ENCODE results near the gene SDHA.
"Not testable (repeated sequence)": the region's sequence is repeated elsewhere in the genome, so short reads cannot be mapped to it uniquely, and the experiment has no call there.

SDHA gene

DNA sequence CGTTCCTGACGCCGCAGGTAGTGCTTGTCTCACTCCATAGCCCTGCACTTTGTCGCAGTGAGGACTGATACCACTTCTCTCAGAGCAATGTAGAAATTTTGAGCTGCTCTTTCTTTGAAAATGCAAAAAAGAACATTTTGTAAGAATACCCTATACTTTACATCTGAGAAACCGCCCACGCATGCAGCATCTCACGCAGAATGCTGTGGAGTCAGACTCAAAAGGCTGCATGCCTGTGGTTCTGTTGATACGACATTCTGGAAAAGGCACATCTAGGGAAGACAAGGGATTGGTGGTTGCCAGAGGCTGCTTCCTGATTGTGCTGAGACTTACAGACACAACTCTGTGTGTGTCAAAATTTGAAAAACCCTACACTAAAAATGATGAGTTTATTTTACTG lies 19.8 kb downstream of the SDHA start:
- not testable (repeated sequence) for H3K27me3 Mint-ChIP-seq (ENCODE audit: low read depth); H3K4me1 Mint-ChIP-seq (ENCODE audit: low read depth); H3K4me3 Mint-ChIP-seq; H3K27ac Mint-ChIP-seq
- Mint-ChIP-seq H3K9me3 (peaks cover 12% of the 10 kb centered on the region), H3K36me3 (ENCODE audit: low read depth) (peaks cover 63% of the 10 kb centered on the region)

DNA sequence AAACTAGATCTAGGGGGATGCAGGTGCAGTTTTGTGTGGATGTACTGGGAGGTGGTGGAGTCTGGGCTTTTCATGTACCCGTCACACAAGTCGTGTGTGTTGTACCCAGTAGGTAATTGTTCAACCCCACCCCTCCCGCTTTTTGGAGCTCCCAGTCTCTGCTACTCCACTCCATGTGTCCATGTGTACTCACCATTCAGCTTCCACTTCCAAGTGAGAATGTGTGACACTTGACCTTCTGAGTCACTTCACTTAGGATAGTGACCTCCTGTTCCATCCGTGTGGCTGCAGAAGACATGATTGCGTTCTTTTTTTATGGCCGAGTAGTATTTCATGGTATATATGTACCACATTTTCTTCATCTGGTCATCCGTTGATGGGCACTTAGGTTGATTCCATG lies 22.4 kb downstream of the SDHA start:
- H3K4me1 Mint-ChIP-seq (ENCODE audit: low read depth): peaks cover 21% of the 10 kb centered on the region
- not testable (repeated sequence) for H3K27ac Mint-ChIP-seq; H3K27me3 Mint-ChIP-seq (ENCODE audit: low read depth); H3K4me3 Mint-ChIP-seq
- H3K36me3 Mint-ChIP-seq (ENCODE audit: low read depth): peaks cover 58% of the 10 kb centered on the region
- peaks cover 12% of the 10 kb centered on the region for H3K9me3 Mint-ChIP-seq

DNA sequence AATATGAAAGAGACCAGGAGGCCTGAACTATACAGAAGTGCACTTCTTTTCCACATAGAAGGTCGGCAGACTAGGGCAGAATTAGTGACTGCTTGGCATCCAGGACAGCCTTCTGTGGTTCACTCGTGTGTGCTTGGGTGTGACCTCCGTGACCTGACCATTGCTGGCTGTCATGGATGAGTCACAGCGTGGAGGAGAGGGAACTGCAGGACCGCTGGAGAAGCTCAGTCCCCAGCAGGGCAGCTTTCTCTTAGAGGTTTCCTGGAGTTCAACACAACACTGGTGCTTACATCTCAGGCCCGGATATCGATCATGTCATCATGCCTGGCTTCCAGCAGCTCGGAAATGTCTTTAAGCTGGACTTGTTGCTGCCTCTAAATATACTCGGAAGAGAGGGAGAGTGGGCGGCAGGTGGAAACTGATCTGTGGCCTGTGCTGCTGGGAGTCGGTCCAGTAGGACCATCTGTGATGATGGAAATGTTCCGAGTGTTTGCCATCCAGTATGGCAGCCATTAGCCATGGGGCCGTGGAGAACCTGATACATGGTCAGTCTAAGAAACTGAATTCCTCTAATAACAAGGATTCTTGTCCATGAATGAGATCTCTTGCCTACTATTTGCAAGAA lies 23.0 kb downstream of the SDHA start:
- peaks cover 21% of the 10 kb centered on the region for H3K4me1 Mint-ChIP-seq (ENCODE audit: low read depth)
- not testable (repeated sequence) for H3K27ac Mint-ChIP-seq; H3K27me3 Mint-ChIP-seq (ENCODE audit: low read depth); H3K4me3 Mint-ChIP-seq
- H3K36me3 Mint-ChIP-seq (ENCODE audit: low read depth): peaks cover 57% of the 10 kb centered on the region
- H3K9me3 Mint-ChIP-seq: peaks cover 12% of the 10 kb centered on the region

DNA sequence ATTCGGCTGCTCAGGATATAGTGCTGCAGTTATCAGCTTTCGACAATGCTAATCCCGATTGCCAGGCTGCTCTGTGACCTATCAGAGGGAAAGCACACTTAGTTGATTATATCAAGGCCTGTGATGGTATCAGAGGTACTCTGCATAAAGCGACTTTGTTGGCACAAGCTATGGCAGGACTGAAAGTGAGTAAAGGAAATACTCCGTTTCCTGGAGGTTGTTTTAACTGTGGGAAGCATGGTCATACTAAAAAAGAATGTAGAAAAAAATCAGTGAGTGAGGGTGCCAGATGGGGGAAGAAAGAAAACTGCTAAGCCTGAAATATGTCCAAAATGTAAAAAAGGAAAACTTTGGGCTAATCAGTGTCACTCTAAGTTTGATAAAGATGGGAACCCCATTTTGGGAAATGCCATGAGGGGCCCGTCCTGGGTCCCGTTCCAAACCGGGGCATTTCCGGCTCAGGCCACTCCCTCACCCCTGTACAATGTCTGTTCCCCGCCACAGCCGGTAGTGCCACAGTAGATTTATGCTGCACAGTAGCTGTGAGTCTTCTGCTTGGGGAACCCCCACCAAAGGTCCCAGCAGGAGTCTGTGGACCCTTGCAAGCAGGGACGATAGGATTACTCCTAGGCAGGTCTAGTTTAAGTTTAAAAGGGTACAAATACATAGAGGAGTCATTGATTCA lies 25.7 kb downstream of the SDHA start:
- Mint-ChIP-seq H3K36me3 (ENCODE audit: low read depth) (peaks cover 67% of the 10 kb centered on the region), H3K9me3 (peaks cover 12% of the 10 kb centered on the region), H3K27ac (peak overlapping the region; percentile 71), H3K4me1 (ENCODE audit: low read depth) (peaks cover 21% of the 10 kb centered on the region), H3K4me3 (peak overlapping the region; percentile 22)
- H3K27me3 Mint-ChIP-seq (ENCODE audit: low read depth): not testable (repeated sequence)

DNA sequence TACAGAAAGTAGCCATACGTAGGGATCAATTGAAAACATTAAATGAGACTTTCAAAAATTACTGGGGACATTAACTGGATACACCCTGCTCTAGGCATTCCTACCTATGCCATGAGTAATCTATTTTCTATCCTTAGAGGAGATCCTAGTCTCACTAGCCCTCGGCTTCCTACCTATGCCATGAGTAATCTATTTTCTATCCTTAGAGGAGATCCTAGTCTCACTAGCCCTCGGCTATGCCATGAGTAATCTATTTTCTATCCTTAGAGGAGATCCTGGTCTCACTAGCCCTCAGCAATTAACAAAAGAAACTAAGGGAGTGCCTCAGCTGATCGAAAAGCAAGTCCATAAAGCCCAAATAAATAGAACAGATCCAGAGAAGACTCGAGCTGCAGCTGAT lies 27.6 kb downstream of the SDHA start:
- H3K27me3 Mint-ChIP-seq (ENCODE audit: low read depth); H3K27ac Mint-ChIP-seq; H3K4me3 Mint-ChIP-seq: not testable (repeated sequence)
- Mint-ChIP-seq H3K9me3 (peaks cover 11% of the 10 kb centered on the region), H3K36me3 (ENCODE audit: low read depth) (peaks cover 67% of the 10 kb centered on the region), H3K4me1 (ENCODE audit: low read depth) (peaks cover 21% of the 10 kb centered on the region)

DNA sequence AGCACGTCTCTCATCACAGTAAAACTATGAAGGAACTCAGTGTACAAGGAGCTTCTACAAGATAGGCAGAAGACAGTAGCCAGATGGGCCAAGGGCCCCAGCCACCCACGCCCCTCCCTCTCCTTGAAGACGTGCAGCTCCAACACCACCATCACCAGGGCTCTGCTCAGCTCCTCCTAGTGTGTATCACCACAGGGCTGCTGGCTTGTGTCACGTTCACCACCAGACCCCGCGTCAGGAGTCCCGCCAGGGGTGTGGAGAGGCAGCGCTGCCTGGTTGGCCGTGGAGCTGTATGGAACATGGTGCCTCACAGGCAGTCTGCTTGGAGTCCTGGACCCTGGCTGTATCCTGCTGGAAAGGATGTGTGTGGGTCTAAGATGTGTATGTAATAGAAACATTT lies 32.3 kb downstream of the SDHA start:
- H3K4me3 Mint-ChIP-seq; H3K9me3 Mint-ChIP-seq; H3K27me3 Mint-ChIP-seq (ENCODE audit: low read depth); H3K4me1 Mint-ChIP-seq (ENCODE audit: low read depth); H3K27ac Mint-ChIP-seq: not testable (repeated sequence)
- peaks cover 50% of the 10 kb centered on the region for H3K36me3 Mint-ChIP-seq (ENCODE audit: low read depth)

DNA sequence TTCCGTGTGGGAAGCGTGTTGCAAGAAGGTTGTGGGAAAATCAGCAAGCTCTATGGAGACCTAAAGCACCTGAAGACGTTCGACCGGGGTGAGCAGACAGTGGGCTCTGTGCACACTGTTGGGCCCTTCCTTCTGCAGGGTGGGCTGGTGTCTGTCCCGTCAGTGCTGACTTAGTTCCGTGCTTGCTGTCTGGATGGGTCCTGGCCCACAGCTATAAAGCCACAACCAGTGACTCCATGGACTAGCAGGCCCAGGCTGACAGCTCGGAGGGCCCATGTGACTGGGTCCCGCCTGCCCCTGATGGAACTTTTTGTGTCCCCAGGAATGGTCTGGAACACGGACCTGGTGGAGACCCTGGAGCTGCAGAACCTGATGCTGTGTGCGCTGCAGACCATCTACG lies 32.9 kb downstream of the SDHA start:
- H3K36me3 Mint-ChIP-seq (ENCODE audit: low read depth): peaks cover 52% of the 10 kb centered on the region
- not testable (repeated sequence) for H3K27me3 Mint-ChIP-seq (ENCODE audit: low read depth); H3K27ac Mint-ChIP-seq; H3K4me3 Mint-ChIP-seq; H3K4me1 Mint-ChIP-seq (ENCODE audit: low read depth); H3K9me3 Mint-ChIP-seq

DNA sequence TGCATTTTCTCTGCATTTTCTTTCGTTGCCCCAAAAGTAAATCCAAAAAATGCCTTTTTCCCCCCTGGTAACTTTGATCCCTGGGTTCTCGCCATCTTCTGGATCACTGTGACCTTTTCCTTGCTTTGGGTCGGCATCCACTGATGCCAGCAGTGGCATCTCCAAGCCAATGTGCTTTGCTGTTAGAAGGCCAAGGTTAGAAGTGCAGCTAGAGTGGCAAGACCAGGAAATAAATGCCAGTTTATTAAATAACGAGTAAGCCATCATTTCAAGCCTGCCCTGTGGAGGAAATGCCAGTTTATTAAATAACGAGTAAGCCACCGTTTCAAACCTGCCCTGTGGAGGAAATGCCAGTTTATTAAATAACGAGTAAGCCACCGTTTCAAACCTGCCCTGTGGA lies 33.4 kb downstream of the SDHA start:
- not testable (repeated sequence) for H3K27ac Mint-ChIP-seq; H3K4me3 Mint-ChIP-seq; H3K27me3 Mint-ChIP-seq (ENCODE audit: low read depth); H3K9me3 Mint-ChIP-seq; H3K4me1 Mint-ChIP-seq (ENCODE audit: low read depth)
- H3K36me3 Mint-ChIP-seq (ENCODE audit: low read depth): peaks cover 57% of the 10 kb centered on the region

DNA sequence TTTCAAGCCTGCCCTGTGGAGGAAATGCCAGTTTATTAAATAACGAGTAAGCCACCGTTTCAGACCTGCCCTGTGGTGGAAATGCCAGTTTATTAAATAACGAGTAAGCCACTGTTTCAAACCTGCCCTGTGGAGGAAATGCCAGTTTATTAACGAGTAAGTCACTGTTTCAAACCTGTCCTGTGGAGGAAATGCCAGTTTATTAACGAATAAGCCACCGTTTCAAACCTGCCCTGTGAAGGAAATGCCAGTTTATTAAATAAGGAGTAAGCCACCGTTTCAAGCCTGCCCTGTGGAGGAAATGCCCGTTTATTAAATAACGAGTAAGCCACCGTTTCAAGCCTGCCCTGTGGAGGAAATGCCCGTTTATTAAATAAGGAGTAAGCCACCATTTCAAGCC lies 33.9 kb downstream of the SDHA start:
- H3K4me3 Mint-ChIP-seq; H3K9me3 Mint-ChIP-seq; H3K4me1 Mint-ChIP-seq (ENCODE audit: low read depth); H3K27me3 Mint-ChIP-seq (ENCODE audit: low read depth); H3K27ac Mint-ChIP-seq: not testable (repeated sequence)
- peaks cover 56% of the 10 kb centered on the region for H3K36me3 Mint-ChIP-seq (ENCODE audit: low read depth)

DNA sequence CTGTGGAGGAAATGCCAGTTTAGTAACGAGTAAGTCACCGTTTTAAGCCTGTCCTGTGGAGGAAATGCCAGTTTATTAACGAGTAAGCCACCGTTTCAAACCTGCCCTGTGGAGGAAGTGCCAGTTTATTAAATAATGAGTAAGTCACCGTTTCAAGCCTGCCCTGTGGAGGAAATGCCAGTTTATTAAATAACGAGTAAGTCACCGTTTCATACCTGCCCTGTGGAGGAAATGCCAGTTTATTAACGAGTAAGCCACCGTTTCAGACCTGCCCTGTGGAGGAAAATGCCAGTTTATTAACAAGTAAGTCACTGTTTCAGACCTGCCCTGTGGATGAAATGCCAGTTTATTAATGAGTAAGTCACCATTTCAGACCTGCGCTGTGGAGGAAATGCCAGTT lies 34.4 kb downstream of the SDHA start:
- Mint-ChIP-seq H3K4me3 (no peak overlapping the region), H3K36me3 (ENCODE audit: low read depth) (peaks cover 56% of the 10 kb centered on the region), H3K27me3 (ENCODE audit: low read depth) (no peaks in the 10 kb centered on the region), H3K9me3 (no peaks in the 10 kb centered on the region), H3K27ac (no peak overlapping the region), H3K4me1 (ENCODE audit: low read depth) (no peaks in the 10 kb centered on the region)

DNA sequence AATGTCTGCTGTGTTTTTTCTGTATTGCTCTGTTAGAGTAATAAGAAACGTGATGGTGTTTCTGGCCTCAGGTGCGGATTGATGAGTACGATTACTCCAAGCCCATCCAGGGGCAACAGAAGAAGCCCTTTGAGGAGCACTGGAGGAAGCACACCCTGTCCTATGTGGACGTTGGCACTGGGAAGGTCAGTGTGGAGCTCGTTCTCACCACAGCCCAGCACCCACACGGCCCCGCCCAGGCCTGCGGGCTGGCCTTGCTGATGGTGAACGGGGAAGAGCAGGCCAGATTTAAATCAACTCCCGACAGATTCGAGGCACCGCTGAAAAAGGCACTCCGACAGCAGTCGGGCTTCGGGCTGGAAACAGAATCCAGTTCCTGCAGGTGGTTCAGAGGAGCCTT lies 36.2 kb downstream of the SDHA start:
- not testable (repeated sequence) for H3K9me3 Mint-ChIP-seq; H3K27me3 Mint-ChIP-seq (ENCODE audit: low read depth); H3K27ac Mint-ChIP-seq; H3K4me1 Mint-ChIP-seq (ENCODE audit: low read depth); H3K4me3 Mint-ChIP-seq
- H3K36me3 Mint-ChIP-seq (ENCODE audit: low read depth): peaks cover 52% of the 10 kb centered on the region

DNA sequence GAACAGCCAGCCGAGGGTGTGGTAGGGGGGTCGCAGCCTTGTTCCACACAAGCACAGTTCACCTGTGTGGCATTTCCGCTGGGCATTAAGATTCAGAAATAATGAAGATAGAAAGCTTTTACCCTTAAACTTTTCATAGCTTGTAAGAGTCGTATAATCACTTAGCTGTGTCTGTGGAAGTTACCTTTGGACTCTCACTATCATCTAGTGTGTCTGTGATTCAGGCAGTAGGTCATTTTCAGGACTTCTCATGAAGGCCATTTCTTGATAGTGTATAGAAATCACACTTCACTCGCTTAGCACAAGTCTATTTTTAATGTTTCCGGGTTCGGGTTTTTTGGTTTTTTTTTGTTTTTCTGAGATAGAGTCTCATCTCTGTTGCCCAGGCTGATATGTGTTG lies 37.0 kb downstream of the SDHA start:
- H3K27ac Mint-ChIP-seq; H3K4me1 Mint-ChIP-seq (ENCODE audit: low read depth); H3K4me3 Mint-ChIP-seq; H3K9me3 Mint-ChIP-seq; H3K27me3 Mint-ChIP-seq (ENCODE audit: low read depth): not testable (repeated sequence)
- H3K36me3 Mint-ChIP-seq (ENCODE audit: low read depth): peaks cover 46% of the 10 kb centered on the region

DNA sequence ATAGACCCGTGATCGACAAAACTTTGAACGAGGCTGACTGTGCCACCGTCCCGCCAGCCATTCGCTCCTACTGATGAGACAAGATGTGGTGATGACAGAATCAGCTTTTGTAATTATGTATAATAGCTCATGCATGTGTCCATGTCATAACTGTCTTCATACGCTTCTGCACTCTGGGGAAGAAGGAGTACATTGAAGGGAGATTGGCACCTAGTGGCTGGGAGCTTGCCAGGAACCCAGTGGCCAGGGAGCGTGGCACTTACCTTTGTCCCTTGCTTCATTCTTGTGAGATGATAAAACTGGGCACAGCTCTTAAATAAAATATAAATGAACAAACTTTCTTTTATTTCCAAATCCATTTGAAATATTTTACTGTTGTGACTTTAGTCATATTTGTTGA lies 38.2 kb downstream of the SDHA start:
- not testable (repeated sequence) for H3K9me3 Mint-ChIP-seq; H3K4me1 Mint-ChIP-seq (ENCODE audit: low read depth); H3K4me3 Mint-ChIP-seq; H3K27me3 Mint-ChIP-seq (ENCODE audit: low read depth)
- peaks cover 46% of the 10 kb centered on the region for H3K36me3 Mint-ChIP-seq (ENCODE audit: low read depth)
- H3K27ac Mint-ChIP-seq: peak overlapping the region; percentile 18

DNA sequence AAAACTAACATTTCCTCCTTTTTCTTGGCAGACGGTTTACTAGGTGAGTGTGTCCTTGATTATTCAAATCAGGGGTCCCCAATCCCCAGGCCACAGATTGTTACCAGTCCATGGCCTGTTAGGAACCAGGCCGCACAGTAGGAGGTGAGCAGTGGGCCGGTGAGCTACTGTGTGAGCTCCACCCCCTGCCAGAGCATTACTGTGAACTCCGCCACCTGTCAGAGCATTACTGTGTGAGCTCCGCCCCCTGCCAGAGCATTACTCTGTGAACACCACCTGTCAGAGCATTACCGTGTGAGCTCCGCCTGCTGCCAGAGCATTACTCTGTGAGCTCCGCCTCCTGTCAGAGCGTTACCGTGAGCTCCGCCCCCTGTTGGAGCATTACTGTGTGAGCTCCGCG lies 39.0 kb downstream of the SDHA start:
- Mint-ChIP-seq H3K4me3 (no peak overlapping the region), H3K27ac (no peak overlapping the region), H3K4me1 (ENCODE audit: low read depth) (no peaks in the 10 kb centered on the region), H3K36me3 (ENCODE audit: low read depth) (peaks cover 45% of the 10 kb centered on the region), H3K27me3 (ENCODE audit: low read depth) (no peaks in the 10 kb centered on the region), H3K9me3 (peaks cover 7% of the 10 kb centered on the region)

DNA sequence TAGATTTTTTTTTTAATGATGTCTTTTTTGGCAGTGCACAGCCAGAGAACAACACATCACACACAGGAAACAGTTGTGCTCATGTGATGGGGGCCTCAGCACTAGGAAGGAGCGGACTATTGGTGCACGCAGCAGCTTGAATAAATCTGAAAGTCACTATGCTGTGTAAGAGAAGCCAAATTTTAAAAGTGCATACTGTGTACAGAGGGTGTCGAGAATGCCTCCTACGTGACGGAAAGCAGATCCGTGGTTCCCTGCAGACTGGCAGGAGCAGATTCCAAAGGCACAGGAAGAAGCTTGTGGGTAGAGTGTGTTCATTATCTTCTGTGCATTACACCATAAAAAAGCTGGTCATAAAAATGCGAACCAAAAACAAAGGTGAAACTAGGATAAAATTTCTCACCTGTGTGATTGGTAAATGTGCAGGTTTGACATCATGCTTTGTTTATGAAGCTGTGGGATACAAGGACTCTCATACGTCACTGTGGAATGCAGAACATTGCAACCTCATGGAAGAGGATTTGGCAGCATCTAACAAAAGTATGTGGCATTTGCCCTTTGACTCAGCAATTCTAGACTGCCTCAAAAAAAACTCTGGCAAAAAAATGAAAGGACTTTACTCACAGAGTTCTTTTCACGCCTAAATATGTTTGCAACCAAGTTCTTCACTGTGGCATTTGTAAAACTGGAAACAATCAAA lies 45.3 kb downstream of the SDHA start:
- H3K36me3 Mint-ChIP-seq (ENCODE audit: low read depth): peaks cover 28% of the 10 kb centered on the region
- not testable (repeated sequence) for H3K27ac Mint-ChIP-seq

More for the DNA sequence above, 45.3 kb downstream of the SDHA start:
- not testable (repeated sequence) for H3K9me3 Mint-ChIP-seq; H3K4me3 Mint-ChIP-seq; H3K27me3 Mint-ChIP-seq (ENCODE audit: low read depth); H3K4me1 Mint-ChIP-seq (ENCODE audit: low read depth)

All from T-helper 1 cell treated with Interleukin-12 subunit alpha and Interleukin-12 subunit beta and Interleukin-4 antibody, amounts not matched to agents 30 μg/mL and 1 μg/mL, for 36 hours (primary cell).